MM.1S (cell line): ENCODE measurements around the gene VAV2.

ENCODE experiments used
- CTCF ChIP-seq: fragments of 300-600 bp; sonication (generic); IDR thresholded peaks from 2 replicates; pipeline ENCODE4 v1.5.1; 2016; ENCODE audit warnings: antibody characterized with exemption, low read length, mixed read lengths
- EZH2 ChIP-seq: fragments of 300-600 bp; sonication (generic); optimal IDR thresholded peaks from 2 replicates; pipeline ENCODE3; 2017; ENCODE audit warnings: low read depth, mild to moderate bottlenecking, antibody characterized with exemption, low read length, mixed read lengths

GRCh38 chr9:133763272-133764183 is 228.6 kb downstream of the VAV2 start:
- no peak for TF ChIP-seq CTCF
- no peak for TF ChIP-seq EZH2
